ENCODE results near the gene KIF5A. TPM values are rescaled to one million over a fixed set of nuclear protein-coding genes. Genes with fewer than 3 reads are reported as not detected.
"Not testable (repeated sequence)": the region's sequence is repeated elsewhere in the genome, so short reads cannot be mapped to it uniquely, and the experiment has no call there.

The KIF5A gene
- total RNA-seq, 6 experiments from 2014 or later = 0.02 TPM; not detected in 5

GRCh38 chr12:57554453-57554852 lies 4.6 kb downstream of the KIF5A start:
- H3K4me1 ChIP-seq = no peaks in the 10 kb centered on the region
- H3K4me3 ChIP-seq = no peak overlapping the region
- peaks cover 0 to 10% of the 10 kb centered on the region in 2 donors for H3K27me3 ChIP-seq
- WGBS (ENCODE audit: insufficient coverage, low coverage, low lambda C conversion rate, missing lambda C conversion rate) = 80% methylated on average over 1 of the region's 2 CpGs
- intact Hi-C loops (cut with DNase I) = no loop called here
- DNase-seq = no peak
- no peaks in the 10 kb centered on the region for H3K36me3 ChIP-seq
- no peak for TF ChIP-seq POLR2A (IDR thresholded peaks at IDR 0.05)
- no peak for TF ChIP-seq CTCF (IDR thresholded peaks at IDR 0.05)
- H3K27ac ChIP-seq = no peak overlapping the region
- no peak for ATAC-seq
- no peaks in the 10 kb centered on the region for H3K9me3 ChIP-seq

- peaks cover 0 to 8% of the 10 kb centered on the region in 2 donors for H3K27me3 ChIP-seq
- no peak overlapping the region for H3K4me3 ChIP-seq
- H3K27ac ChIP-seq = no peak overlapping the region
- intact Hi-C loops (cut with DNase I) = no loop called here
- ATAC-seq = no peak
- no peak for DNase-seq
- no peaks in the 10 kb centered on the region for H3K9me3 ChIP-seq
- TF ChIP-seq CTCF (IDR thresholded peaks at IDR 0.05) (no peak), POLR2A (IDR thresholded peaks at IDR 0.05) (no peak)
- no CpG with 5 or more reads among the region's 1 CpG for WGBS (ENCODE audit: insufficient coverage, low coverage, low lambda C conversion rate, missing lambda C conversion rate)
- no peaks in the 10 kb centered on the region for H3K4me1 ChIP-seq
- H3K36me3 ChIP-seq = no peaks in the 10 kb centered on the region
Observed at GRCh38 chr12:57554897-57555296, 5.1 kb downstream of the KIF5A start.

- DNase-seq = no peak
- Histone ChIP-seq H3K4me3 (no peak overlapping the region), H3K4me1 (no peaks in the 10 kb centered on the region), H3K36me3 (no peaks in the 10 kb centered on the region), H3K9me3 (no peaks in the 10 kb centered on the region), H3K27ac (no peak overlapping the region), H3K27me3 (no peaks in the 10 kb centered on the region)
- intact Hi-C loops (cut with DNase I) = no loop called here
- TF ChIP-seq CTCF (IDR thresholded peaks at IDR 0.05) = no peak
- TF ChIP-seq POLR2A (IDR thresholded peaks at IDR 0.05) = no peak
- ATAC-seq = no peak
- 76% methylated on average over 4 of the region's 4 CpGs for WGBS (ENCODE audit: insufficient coverage, low coverage, low lambda C conversion rate, missing lambda C conversion rate)
Observed at GRCh38 chr12:57558864-57559263, 9.0 kb downstream of the KIF5A start.

GRCh38 chr12:57560516-57560915 lies 10.7 kb downstream of the KIF5A start:
- Histone ChIP-seq H3K36me3 (no peaks in the 10 kb centered on the region), H3K4me1 (no peaks in the 10 kb centered on the region), H3K27me3 (no peaks in the 10 kb centered on the region), H3K27ac (no peak overlapping the region), H3K9me3 (no peaks in the 10 kb centered on the region), H3K4me3 (no peak overlapping the region)
- TF ChIP-seq CTCF (IDR thresholded peaks at IDR 0.05) = no peak
- TF ChIP-seq POLR2A (IDR thresholded peaks at IDR 0.05) = no peak
- DNase-seq (no peak), ATAC-seq (no peak)
- WGBS (ENCODE audit: insufficient coverage, low coverage, low lambda C conversion rate, missing lambda C conversion rate) = 88% methylated on average over 2 of the region's 2 CpGs
- intact Hi-C loops (cut with DNase I) = no loop called here

GRCh38 chr12:57561117-57561516 lies 11.3 kb downstream of the KIF5A start:
- H3K9me3 ChIP-seq; ATAC-seq; DNase-seq; H3K36me3 ChIP-seq; intact Hi-C loops (cut with DNase I); H3K4me3 ChIP-seq; H3K4me1 ChIP-seq; H3K27me3 ChIP-seq; H3K27ac ChIP-seq: not testable (repeated sequence)
- 57% methylated on average over 1 of the region's 1 CpG for WGBS (ENCODE audit: insufficient coverage, low coverage, low lambda C conversion rate, missing lambda C conversion rate)

Data from right lobe of liver (tissue), 6 donors.